Dermis microvascular lymphatic vessel endothelial cell (primary cell): ENCODE results near the gene SLC2A6. TPM values are rescaled to one million over a fixed set of nuclear protein-coding genes. Genes with fewer than 3 reads are reported as not detected.

ENCODE experiments used
- DNase-seq, 2 donors: peaks; one replicate each; pipeline versions ENCODE4 v3.0.0 to v3.0.0-alpha.2; 2010; ENCODE audit warnings: low read depth in 2 of 2
- total RNA-seq: library from RNA; depleted of rRNA; stranded (reverse); fragments of >200 nt; gene quantifications from 2 replicates; pipeline ENCODE4 v1.2.1, GENCODE V29; 2014

The SLC2A6 gene
- total RNA-seq, 1 donor from 2014 or later = 24.4 TPM

DNA sequence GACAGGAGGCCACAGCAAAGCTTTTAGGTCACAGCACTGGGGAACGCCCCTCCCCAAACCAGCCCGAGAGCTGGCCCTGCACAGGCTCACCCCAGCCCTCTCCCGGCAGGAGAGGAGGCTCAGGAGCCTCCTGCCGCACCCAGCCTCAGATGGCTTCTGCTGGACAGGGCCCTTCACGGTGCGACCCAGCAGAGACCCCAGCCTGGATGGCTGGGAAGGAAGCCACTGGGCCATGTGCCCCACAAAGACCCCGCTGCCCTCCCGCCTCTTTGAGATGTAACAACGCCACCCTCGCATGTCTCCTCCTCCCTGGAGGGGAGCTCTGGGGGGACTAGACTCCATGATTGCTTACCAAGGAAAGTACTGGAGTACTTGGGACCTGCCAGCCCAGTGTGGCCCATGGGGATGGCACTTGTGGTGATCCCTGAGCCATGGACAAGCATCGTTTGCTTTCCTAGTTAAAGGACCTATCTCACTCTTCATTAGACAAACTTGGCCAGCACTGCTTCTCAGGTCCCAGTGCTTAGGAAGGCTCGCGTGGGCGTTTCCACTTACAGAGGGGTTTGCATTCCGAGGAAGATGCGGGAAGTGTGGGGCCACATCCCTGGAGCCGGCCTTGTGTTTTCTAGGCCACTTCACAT is 36.8 kb upstream of the SLC2A6 start:
- DNase-seq = no peak

GRCh38 chr9:133515240-133515610 is 36.3 kb upstream of the SLC2A6 start:
- DNase-seq = no peak

DNA sequence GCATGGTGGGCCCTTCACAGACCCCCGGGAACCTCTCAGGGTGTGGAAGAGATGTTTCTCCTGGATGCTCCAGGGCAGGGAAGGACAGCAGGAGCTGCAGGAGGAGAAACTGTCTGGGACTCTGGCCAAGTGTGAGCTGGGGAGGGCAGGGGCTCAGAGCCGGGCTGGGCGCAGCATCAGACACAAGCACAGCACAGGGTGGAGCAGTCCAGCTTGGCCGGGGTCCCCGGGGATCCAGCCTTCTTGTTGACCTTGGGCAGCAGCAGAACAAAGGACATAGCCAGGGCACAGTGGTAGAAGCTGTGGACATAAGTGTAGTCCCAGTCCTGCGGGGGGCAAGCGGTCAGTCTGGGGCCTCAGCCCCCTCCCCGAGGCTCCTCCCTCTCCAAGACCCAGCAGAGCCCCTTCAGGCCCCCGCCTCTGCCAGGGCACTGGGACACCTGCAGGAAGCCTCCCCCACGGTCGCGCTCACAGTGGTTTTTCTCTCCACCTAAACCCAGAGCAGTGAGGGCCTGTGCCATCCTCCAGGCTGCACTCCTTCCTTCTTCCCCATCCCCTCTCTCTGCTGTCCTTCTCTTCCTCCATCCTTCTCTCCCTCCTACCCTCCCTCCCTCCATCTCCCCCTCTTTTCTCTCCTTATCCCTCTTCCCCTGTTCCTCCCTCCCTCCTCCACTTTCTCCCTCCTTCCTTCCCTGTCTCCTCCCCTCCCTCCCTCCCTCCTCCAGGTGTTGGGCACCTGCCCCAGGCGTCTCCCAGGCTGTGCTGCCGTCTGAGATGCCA is 35.8 kb upstream of the SLC2A6 start:
- DNase-seq = no peak

- DNase-seq = no peak
Measured at GRCh38 chr9:133513214-133514100, 34.6 kb upstream of the SLC2A6 start.

- DNase-seq = no peak
Measured at GRCh38 chr9:133512253-133513213, 33.6 kb upstream of the SLC2A6 start.

DNA sequence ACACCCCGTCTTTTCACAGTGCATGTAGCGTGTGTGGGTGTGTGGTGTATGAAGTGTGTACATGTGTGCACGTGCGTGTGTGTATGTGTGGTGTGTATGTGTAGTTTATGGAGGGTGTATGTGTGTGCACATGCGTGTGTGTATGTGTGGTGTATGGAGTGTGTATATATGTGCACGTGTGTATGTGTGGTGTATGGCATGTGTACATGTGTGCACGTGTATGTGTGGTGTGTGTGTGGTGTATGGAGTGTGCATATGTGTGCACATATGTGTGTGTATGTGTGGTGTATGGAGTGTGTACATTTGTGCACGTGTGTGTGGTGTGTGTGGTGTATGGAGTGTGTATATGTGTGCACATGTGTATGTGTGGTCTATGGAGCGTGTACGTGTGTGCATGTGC is 32.7 kb upstream of the SLC2A6 start:
- no peak for DNase-seq

DNA sequence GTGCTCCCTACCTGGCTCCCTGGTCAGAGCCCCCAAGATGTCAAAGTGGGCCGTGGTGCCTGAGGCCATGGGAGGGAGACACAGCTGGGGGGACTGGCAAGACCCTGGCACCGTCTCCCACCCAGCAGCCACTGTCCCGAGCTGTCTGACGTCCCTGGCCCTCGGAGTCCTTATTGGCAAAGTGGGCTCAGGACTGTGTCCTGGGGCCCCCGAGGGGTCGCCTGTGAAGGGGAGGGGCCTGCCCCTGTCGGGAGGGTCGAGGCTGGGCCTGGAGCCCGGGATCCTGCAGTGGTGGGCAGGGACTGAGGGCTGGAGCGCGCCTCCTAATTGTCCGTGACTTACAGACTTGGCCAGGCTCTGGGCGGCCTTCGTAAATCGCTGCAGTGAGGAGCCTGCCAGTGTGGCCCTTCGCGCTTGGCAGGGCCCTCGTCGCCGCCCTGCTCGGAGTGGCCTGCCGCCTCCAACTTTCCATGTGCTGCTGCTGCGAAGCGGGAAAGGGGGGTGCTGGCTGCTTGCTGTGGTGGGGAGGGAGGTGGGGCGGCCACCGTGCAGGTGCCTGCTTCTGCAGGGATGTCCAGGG is 32.1 kb upstream of the SLC2A6 start:
- no peak for DNase-seq

DNA sequence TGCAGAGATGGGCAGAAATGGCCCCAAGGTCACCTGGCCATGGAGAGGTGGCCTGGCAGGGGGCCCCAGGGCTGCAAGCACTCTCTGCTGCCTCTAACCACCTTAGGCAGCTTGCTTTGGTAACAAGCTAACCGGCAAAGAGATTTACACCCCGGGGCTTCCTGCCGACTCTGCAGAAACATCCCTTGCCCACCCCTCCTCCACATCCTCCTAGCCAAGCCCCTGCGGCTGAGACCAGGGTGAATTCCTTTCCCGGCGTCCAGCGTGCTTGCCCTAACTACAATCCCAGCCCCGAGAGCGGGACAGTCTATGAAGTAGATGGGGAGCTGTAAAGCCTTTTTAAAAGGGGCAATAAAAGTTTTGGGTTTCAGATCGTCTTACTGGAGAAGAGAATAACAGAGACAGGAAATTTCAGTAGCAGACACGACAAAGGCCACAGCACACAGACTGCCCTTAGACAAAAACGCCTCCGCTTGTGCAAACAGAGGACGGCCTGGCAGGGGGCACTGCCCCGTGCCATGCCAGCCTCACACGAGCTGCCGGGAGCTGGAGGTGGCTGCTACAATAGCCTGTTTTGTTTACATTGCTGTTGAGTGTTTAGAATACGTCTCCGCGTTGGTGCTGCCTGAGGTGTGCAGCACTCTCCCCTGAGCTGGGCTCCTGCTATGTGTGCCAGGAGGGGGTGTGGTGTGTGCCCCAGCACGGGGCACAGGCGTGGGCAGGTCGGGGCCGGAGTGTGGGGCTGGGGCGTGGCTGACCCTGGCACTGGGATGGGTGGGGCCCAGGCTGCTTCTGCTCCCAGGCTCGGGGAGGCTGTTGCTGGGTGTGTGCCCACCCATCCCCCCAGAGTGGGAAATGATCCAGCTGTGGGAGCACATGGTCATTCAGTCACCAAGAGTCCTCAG is 30.5 kb upstream of the SLC2A6 start:
- no peak for DNase-seq

- no peak for DNase-seq
Measured at GRCh38 chr9:133508046-133508445, 29.1 kb upstream of the SLC2A6 start.

DNA sequence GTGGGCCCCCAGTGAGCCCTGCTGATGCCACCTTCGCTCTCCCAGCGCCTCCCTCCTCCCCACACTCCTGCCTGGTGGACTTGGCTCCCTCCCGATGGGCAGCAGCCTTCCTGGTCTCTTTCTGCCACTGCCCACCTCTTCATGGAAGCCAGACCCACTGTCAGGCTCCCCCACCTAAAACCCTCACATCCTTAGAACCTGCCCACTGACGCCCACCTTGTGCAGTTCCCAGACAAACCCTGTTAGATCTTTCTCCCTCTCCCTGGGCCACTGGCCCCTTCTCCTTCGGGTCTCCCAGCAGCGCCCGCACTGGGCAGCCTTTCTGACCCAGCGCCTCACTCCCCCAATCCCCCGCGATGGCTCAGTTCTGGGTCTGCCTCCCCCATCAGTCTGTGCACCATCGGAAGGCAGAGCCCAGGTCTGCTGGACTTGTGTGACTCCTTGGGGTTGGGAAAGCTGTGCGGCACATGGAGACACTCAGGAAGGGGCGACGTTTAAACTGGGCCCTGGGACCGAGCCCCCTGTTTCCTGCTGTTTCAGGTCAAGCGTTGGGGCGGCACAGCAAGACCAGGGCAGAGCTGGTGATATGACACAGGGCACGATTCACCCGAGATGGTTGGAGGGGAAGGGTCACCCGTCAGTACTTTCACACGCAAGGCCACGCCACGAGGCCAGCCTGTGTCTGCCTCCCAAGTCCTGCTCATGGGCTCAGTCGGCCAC is 28.5 kb upstream of the SLC2A6 start:
- no peak for DNase-seq

- peak in 1 of 2 donors; percentile 28 for DNase-seq
Measured at GRCh38 chr9:133506653-133507038, 27.7 kb upstream of the SLC2A6 start.

DNA sequence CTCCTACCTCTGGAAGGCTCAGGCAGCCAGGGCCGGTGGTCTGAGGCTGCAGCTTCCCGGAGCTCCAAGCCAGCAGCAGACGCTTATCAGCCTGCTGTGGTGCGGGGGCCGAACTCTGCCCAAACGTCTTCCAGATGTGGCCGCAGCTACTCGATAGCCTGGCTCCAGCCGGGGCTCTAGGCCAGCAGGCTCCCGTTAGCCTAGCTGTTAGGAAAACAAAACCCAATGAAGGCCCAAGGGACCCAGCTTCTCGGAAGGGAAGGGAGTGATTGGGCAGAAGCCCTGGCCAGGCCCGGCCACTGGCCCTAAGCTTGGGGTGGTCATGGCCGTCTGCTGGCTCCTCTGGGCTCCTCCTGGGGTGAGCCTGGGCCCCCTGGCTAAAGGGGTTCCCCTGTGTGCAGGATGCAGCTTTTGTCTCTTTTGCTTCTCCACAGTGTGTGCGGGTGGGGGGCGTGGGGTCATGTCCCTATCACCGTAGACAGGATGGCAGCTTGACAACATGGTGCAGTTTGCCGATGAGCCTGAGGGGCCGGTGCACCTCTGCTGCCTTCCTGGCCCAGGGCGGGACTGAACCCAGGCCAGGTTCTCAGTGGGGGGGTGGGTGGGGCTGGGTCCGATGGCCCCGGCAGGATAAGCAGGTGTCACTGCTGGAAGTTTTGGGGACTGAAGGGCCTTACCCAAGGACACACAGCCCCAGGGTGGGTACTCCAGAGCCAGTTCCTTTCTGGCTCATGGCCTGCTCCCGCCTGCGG is 27.2 kb upstream of the SLC2A6 start:
- DNase-seq = no peak

DNA sequence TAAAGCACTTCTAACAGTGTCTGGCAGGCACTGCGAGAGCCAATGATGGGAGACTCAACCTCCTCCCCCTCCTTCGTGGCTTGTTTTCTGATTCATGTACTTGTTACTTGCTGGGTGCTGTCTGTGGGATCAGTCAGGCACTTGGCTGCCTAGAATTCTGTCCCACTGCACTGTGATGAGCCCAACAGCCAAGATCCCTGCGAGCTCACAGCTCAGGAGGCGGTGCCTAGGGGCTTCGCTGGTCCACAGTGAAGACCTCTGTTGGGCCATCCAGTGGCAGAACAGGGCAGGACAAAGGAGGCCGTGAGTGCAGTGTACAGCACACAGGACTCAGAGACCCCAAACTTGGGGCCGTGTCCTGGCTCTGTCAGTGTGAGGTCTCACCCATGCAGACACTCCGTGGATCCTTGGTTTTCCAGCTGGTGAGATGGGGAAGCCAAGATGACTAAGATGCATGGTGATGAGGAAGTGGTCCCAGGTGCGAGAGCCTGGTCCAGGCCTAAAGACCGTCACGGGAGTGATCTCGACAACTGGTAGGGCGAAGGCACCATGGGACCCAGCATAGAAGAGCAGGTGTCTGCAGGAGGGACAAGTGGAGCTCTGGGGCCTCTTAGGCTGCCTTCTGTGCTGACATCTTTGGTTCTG is 26.4 kb upstream of the SLC2A6 start:
- no peak for DNase-seq

GRCh38 chr9:133502112-133502511 is 23.2 kb upstream of the SLC2A6 start:
- no peak for DNase-seq

- DNase-seq = no peak
Measured at GRCh38 chr9:133499892-133500270, 21.0 kb upstream of the SLC2A6 start.

DNA sequence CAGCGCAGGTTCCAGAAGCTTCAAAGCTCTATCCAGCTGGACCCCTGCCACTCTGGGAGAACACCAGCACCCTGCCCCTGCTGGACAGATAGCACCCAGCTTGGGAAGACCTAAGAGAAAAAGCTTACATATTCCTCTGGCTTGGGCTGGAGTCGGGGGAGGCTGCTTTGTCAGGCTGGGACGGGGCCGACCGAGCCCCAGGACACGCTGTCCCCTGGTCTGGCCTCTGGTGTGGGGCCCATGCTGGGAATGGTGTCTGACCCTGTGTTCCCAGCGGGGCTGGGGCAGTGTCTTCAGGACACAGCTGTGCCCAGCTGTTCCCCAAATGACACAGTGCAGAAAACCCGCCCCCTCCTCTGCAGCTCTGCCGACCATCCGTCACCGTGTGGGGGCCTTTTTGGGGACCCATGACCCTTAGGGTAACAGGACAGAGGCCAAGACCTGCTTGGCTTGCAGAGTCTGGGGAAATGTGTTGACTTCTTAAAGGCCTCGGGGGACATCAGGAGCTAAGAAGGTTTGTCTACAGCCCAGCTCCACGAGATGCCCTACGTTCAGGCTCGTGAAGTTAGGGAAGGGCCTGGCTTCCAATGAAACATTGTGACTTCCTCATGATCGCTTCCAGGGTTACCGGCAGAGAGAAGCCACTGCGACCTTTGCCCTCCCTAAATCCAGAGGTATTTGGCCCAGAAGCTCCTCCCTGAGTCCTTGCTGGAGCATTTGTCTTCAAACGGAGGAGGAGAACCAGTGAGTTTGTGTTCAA is 20.4 kb upstream of the SLC2A6 start:
- DNase-seq = no peak
